Smooth muscle cell (in vitro differentiated cells): ENCODE results near the gene FKRP. TPM values are rescaled to one million over a fixed set of nuclear protein-coding genes. Genes with fewer than 3 reads are reported as not detected.
"Not testable (repeated sequence)": the region's sequence is repeated elsewhere in the genome, so short reads cannot be mapped to it uniquely, and the experiment has no call there.

Experiments used
- DNase-seq: peaks from one replicate; lab custom pipeline; 2025; ENCODE audit not compliant: unreplicated experiment; lab: John Stamatoyannopoulos, UW
- H2AFZ ChIP-seq: fragments of 200-600 bp; sonication (generic); 2 replicates; pipeline ENCODE4 v1.6.0; 2016; ENCODE audit warnings: antibody characterized with exemption, low read depth, mild to moderate bottlenecking
- H3F3A ChIP-seq: fragments of 200-600 bp; sonication (generic); 2 replicates; pipeline ENCODE4 v1.6.0; 2017; ENCODE audit warnings: antibody characterized with exemption, low read depth
- H3K27ac ChIP-seq: fragments of 200-600 bp; sonication (generic); 2 replicates; pipeline ENCODE4 v1.5.1; 2016; ENCODE audit warnings: low read depth, mild to moderate bottlenecking
- H3K27me3 ChIP-seq: fragments of 200-600 bp; sonication (generic); 2 replicates; pipeline ENCODE4 v1.6.1; 2016; ENCODE audit warnings: low read depth, mild to moderate bottlenecking
- H3K36me3 ChIP-seq: fragments of 200-600 bp; sonication (generic); 2 replicates; pipeline ENCODE4 v1.5.1; 2016; ENCODE audit warnings: low read depth
- H3K4me1 ChIP-seq: fragments of 200-600 bp; sonication (generic); 2 replicates; pipeline ENCODE4 v1.5.1; 2016; ENCODE audit warnings: low read depth
- H3K4me2 ChIP-seq: fragments of 200-600 bp; sonication (generic); 2 replicates; pipeline ENCODE4 v1.6.0; 2016; ENCODE audit warnings: mild to moderate bottlenecking
- H3K4me3 ChIP-seq: fragments of 200-600 bp; sonication (generic); 2 replicates; pipeline ENCODE4 v1.5.1; 2016; ENCODE audit warnings: mild to moderate bottlenecking
- H3K79me2 ChIP-seq: fragments of 200-600 bp; sonication (generic); 2 replicates; pipeline ENCODE4 v1.6.0; 2016; ENCODE audit warnings: low read depth, mild to moderate bottlenecking
- H3K9ac ChIP-seq: fragments of 200-600 bp; sonication (generic); 2 replicates; pipeline ENCODE4 v1.6.0; 2016; ENCODE audit warnings: low read depth
- H3K9me3 ChIP-seq: fragments of 200-600 bp; sonication (generic); replicated peaks from 2 replicates; pipeline ENCODE4 v1.5.1; 2016; ENCODE audit warnings: low read depth
- H4K20me1 ChIP-seq: fragments of 200-600 bp; sonication (generic); 2 replicates; pipeline ENCODE4 v1.6.0; 2016; ENCODE audit warnings: low read depth
- CTCF ChIP-seq: fragments of 200-600 bp; sonication (generic); IDR thresholded peaks from 2 replicates; pipeline ENCODE4 v1.5.1; 2017; ENCODE audit warnings: borderline replicate concordance, mild to moderate bottlenecking, antibody characterized with exemption; ENCODE audit not compliant: insufficient read depth, poor library complexity, severe bottlenecking
- WGBS: methylation state at CpG from one replicate; pipeline ENCODE4 v1.1.7; 2016; ENCODE audit warnings: low lambda C conversion rate; 5-methylcytosine and 5-hydroxymethylcytosine counted together
- polyA plus RNA-seq: library from polyadenylated mRNA; unstranded; fragments of >200 nt; fragmentation: Nextera tagmentation; extraction: Ambion mirVana; gene quantifications from 2 replicates; pipeline ENCODE4 v1.2.1, GENCODE V29; 2016
- total RNA-seq: library from RNA; depleted of rRNA; stranded (reverse); fragments of >200 nt; gene quantifications from 2 replicates; pipeline ENCODE4 v1.2.3, GENCODE V29; 2014

The FKRP gene
- total and polyA plus RNA-seq, 2 experiments from 2014 or later = 18.9 to 35.2 TPM

GRCh38 chr19:46798713-46799112 is 52.9 kb downstream of the FKRP start:
- no peak for DNase-seq
- H4K20me1 ChIP-seq = no peaks in the 10 kb centered on the region
- 100% methylated on average over 2 of the region's 2 CpGs for WGBS
- no peaks in the 10 kb centered on the region for H3K27me3 ChIP-seq
- H3K79me2 ChIP-seq = no peaks in the 10 kb centered on the region
- no peaks in the 10 kb centered on the region for H3K9me3 ChIP-seq
- H3K27ac ChIP-seq = no peak overlapping the region
- no peak overlapping the region for H2AFZ ChIP-seq
- H3F3A ChIP-seq = peaks cover 8% of the 10 kb centered on the region
- H3K4me2 ChIP-seq = no peak overlapping the region
- no peak for TF ChIP-seq CTCF
- H3K9ac ChIP-seq = no peak overlapping the region
- H3K4me1 ChIP-seq = no peaks in the 10 kb centered on the region
- H3K4me3 ChIP-seq = no peak overlapping the region
- H3K36me3 ChIP-seq = no peaks in the 10 kb centered on the region

GRCh38 chr19:46802152-46802551 is 56.3 kb downstream of the FKRP start:
- no peaks in the 10 kb centered on the region for H3F3A ChIP-seq
- no peak overlapping the region for H3K27ac ChIP-seq
- no peaks in the 10 kb centered on the region for H3K27me3 ChIP-seq
- no peaks in the 10 kb centered on the region for H3K79me2 ChIP-seq
- no peaks in the 10 kb centered on the region for H3K9me3 ChIP-seq
- DNase-seq = no peak
- no peaks in the 10 kb centered on the region for H3K4me1 ChIP-seq
- no peaks in the 10 kb centered on the region for H3K36me3 ChIP-seq
- H3K4me3 ChIP-seq = no peak overlapping the region
- H2AFZ ChIP-seq = no peak overlapping the region
- no peaks in the 10 kb centered on the region for H4K20me1 ChIP-seq
- no peak overlapping the region for H3K9ac ChIP-seq
- TF ChIP-seq CTCF = no peak
- no peak overlapping the region for H3K4me2 ChIP-seq
- 77% methylated on average over 5 of the region's 5 CpGs for WGBS

- TF ChIP-seq CTCF = no peak
- Histone ChIP-seq H3K4me1 (no peaks in the 10 kb centered on the region), H3K4me3 (no peak overlapping the region), H3K36me3 (no peaks in the 10 kb centered on the region), H3K9ac (no peak overlapping the region), H2AFZ (no peak overlapping the region), H3K79me2 (no peaks in the 10 kb centered on the region), H4K20me1 (no peaks in the 10 kb centered on the region), H3K9me3 (no peaks in the 10 kb centered on the region), H3F3A (no peaks in the 10 kb centered on the region), H3K4me2 (no peak overlapping the region), H3K27ac (no peak overlapping the region), H3K27me3 (no peaks in the 10 kb centered on the region)
- whole genome bisulfite sequencing = 83% methylated on average over 2 of the region's 2 CpGs
- DNase-seq = no peak
Observed at GRCh38 chr19:46803555-46803954, 57.7 kb downstream of the FKRP start.

GRCh38 chr19:46804432-46804831 is 58.6 kb downstream of the FKRP start:
- not testable (repeated sequence) for DNase-seq, H3K36me3 ChIP-seq
- WGBS = 93% methylated on average over 4 of the region's 4 CpGs

More at GRCh38 chr19:46804432-46804831, 58.6 kb downstream of the FKRP start:
- H3K4me3 ChIP-seq, H3K9me3 ChIP-seq, H3K79me2 ChIP-seq, H4K20me1 ChIP-seq, H3K27ac ChIP-seq, H3F3A ChIP-seq, H3K4me2 ChIP-seq, H2AFZ ChIP-seq, H3K4me1 ChIP-seq, H3K27me3 ChIP-seq, H3K9ac ChIP-seq: not testable (repeated sequence)
